Measurements from ENCODE around the gene SYNGR1.
"Not testable (repeated sequence)": the region's sequence is repeated elsewhere in the genome, so short reads cannot be mapped to it uniquely, and the experiment has no call there.

The SYNGR1 gene

DNA sequence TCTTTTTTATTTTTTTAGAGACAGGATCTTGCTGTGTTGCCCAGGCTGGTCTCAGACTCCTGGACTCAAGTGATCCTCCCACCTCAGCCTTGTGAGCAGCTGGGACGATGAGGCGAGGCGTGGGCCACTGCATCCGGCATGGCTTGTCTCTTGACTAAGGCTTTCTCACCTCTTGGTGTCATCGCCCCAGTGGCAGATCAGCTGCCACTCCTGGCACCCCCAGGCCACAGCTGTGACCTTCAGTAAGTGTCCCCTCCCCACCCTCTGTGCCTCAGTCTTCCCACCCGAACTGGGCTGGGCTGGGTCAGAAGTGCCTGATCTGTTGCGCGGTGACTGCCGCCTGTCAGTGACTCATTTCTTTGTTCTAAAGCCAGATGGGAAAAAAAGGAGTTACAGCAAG is 3.6 kb downstream of the SYNGR1 start:
- DNase-seq (ENCODE audit: low read depth, low spot score): no peak
- ChIA-PET CTCF (interaction anchor here (6.2 kb wide), 1 partner anchor 10 kb away, joined by 40 read pairs; no protein-coding TSS in a partner anchor), POLR2A (no interaction called here)
- TF ChIP-seq, protein P1, sequence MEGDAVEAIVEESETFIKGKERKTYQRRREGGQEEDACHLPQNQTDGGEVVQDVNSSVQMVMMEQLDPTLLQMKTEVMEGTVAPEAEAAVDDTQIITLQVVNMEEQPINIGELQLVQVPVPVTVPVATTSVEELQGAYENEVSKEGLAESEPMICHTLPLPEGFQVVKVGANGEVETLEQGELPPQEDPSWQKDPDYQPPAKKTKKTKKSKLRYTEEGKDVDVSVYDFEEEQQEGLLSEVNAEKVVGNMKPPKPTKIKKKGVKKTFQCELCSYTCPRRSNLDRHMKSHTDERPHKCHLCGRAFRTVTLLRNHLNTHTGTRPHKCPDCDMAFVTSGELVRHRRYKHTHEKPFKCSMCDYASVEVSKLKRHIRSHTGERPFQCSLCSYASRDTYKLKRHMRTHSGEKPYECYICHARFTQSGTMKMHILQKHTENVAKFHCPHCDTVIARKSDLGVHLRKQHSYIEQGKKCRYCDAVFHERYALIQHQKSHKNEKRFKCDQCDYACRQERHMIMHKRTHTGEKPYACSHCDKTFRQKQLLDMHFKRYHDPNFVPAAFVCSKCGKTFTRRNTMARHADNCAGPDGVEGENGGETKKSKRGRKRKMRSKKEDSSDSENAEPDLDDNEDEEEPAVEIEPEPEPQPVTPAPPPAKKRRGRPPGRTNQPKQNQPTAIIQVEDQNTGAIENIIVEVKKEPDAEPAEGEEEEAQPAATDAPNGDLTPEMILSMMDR (IDR thresholded peaks at IDR 0.05; ENCODE audit: insufficient read depth, low read length, missing control alignments): no peak
- no peak overlapping the region for H3K4me3 ChIP-seq (ENCODE audit: low read depth, low read length)

DNA sequence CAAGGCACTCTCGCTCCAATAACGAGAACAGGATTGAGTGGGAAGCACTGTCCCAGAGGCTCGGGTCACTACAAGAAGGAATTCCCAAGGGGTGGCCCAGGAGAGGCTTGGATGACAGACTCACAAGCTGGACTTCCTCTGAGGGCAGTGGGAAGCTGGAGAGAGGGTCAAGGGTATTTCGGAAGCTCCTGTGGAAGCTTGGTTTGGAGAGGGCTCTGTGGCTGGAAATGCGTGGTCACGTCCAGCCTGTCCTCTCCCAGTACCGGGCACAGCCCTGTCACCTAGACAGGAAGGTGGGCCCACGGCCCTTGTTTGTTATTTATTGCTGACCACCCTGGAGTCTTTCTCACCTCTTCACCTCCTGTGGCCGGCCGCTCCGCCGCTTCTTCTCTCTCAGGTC is 5.3 kb downstream of the SYNGR1 start:
- TF ChIP-seq, protein P1 (IDR thresholded peaks at IDR 0.05; ENCODE audit: insufficient read depth, low read length, missing control alignments): no peak
- ChIA-PET POLR2A (interaction anchor here (1.4 kb wide), 1 partner anchor 35 kb away, joined by 3 read pairs; the partner anchor contains the start of gene RPL3), CTCF (interaction anchor here (1.2 to 6.2 kb wide), 3 partner anchors 9 to 12 kb away, joined by 4 to 40 read pairs (median 9); no protein-coding TSS in a partner anchor)
- DNase-seq (ENCODE audit: low read depth, low spot score): no peak
- no peak overlapping the region for H3K4me3 ChIP-seq (ENCODE audit: low read depth, low read length)

DNA sequence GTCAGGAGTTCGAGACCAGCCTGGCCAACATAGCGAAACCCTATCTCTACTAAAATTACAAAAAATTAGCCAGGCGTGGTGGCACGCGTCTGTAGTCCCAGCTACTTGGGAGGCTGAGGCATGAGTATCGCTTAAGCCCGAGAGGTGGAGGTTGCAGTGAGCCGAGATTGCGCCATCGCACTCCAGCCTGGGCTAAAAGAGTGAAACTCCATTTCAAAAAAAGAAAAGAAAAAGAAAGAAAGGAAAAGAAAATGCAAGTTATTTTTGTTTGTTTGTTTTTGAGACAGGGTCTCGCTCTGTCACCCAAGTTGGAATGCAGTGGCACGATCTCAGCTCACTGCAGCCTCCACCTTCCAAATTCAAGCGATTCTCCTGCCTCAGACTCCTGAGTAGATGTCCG is 6.0 kb downstream of the SYNGR1 start:
- CTCF ChIA-PET: interaction anchor here (1.2 to 6.2 kb wide), 3 partner anchors 9 to 13 kb away, joined by 4 to 40 read pairs (median 9); no protein-coding TSS in a partner anchor
- POLR2A ChIA-PET; H3K4me3 ChIP-seq (ENCODE audit: low read depth, low read length); DNase-seq (ENCODE audit: low read depth, low spot score): not testable (repeated sequence)

DNA sequence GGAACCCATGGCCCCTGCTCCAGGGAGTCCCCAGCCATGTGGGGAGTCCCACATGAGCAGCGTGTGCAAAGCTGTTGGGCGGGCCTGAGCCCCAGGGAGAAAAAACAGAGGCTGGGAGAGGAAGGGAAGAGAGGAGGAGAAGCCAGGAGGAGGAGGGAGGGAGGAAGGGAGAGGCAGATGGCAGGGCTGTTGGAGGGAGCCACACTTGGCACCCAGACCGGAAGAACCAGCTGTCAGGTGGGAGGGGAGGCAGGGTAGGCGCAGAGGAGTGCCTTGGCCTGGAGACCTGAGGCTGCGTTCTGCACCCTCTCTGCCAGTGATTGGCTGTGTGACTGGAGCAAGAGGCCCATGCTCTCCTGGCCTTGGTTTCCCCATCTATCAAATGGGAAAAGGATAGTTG is 6.7 kb downstream of the SYNGR1 start:
- DNase-seq (ENCODE audit: low read depth, low spot score): no peak
- ChIA-PET POLR2A (interaction anchor here (0.6 kb wide), 1 partner anchor 23 kb away, joined by 3 read pairs; no protein-coding TSS in a partner anchor), CTCF (no interaction called here)
- TF ChIP-seq, protein P1 (IDR thresholded peaks at IDR 0.05; ENCODE audit: insufficient read depth, low read length, missing control alignments): no peak
- H3K4me3 ChIP-seq (ENCODE audit: low read depth, low read length): no peak overlapping the region

DNA sequence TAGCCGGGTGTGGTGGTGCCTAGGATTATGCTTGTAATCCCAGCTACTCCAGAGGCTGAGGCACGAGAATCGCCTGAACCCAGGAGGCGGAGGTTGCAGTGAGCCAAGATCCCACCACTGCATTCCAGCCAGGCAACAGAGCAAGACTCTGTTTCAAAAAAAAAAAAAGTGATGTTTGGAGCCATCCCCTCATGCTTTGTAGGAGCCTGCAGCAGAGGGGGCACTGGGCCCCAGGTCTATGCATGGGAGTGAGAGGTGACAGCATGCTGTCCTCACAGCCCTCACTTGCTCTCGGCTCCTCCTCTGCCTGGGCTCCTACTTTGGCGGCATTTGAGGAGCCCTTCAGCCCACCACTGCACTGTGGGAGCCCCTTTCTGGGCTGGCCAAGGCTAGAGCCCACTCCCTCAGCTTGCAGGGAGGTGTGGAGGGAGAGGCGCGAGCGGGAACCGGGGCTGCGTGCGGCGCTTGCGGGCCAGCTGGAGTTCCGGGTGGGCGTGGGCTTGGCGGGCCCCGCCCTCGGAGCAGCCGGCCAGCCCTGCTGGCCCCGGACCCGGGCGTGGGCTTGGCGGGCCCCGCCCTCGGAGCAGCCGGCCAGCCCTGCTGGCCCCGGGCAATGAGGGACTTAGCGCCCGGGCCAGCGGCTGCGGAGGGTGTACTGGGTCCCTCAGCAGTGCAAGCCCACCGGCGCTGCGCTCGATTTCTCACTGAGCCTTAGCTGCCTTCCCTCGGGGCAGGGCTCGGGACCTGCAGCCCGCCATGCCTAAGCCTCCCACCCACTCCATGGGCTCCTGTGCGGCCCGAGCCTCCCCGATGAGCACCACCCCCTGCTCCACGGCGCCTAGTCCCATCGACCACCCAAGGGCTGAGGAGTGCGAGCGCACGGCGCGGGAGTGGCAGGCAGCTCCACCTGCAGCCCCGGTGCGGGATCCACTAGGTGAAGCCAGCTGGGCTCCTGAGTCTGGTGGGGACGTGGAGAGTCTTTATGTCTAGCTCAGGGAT is 7.6 kb downstream of the SYNGR1 start:
- DNase-seq (ENCODE audit: low read depth, low spot score); POLR2A ChIA-PET; H3K4me3 ChIP-seq (ENCODE audit: low read depth, low read length): not testable (repeated sequence)
- CTCF ChIA-PET: interaction anchor here (0.7 kb wide), 1 partner anchor 8 kb away, joined by 3 read pairs; the partner anchor contains the start of gene SYNGR1

DNA sequence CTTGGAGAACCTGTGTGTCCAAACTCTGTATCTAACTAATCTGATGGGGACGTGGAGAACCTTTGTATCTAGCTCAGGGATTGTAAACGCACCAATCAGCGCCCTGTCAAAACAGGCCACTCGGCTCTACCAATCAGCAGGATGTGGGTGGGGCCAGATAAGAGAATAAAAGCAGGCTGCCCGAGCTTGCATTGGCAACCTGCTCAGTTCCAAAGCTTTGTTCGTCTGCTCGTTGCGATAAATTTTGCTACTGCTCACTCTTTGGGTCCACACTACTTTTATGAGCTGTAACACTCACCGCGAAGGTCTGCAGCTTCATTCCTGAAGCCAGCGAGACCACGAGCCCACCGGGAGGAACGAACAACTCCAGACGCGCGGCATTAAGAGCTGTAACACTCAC is 8.4 kb downstream of the SYNGR1 start:
- CTCF ChIA-PET: interaction anchor here (0.7 kb wide), 1 partner anchor 9 kb away, joined by 3 read pairs; the partner anchor contains the start of gene SYNGR1

DNA sequence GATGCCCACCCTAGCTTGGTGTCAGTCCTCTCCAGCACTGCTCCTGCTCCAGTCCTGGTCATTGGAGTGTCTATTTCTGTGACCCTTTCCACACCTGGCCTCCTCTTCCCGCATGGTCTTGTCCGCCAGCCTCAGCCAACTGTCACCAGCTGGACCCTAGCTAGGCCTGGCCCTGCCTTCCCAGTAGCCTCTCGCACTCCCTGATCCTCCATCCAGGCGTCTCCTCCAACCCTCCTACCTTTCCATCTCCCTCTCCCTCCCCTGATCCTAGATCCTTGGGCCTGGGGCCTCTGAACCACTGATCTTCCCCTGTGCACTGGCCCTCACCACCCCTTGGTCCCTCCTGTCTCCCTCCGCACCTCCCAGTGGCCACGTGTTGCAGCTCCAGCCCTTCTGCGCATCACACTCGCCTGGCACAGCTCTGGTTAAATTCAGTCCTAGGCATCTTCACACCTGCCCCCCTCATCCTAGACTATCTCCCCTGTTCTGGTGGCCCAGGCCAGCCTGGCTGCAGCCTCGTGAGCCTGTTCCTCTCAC is 9.9 kb downstream of the SYNGR1 start:
- no peak for DNase-seq (ENCODE audit: low read depth, low spot score)
- POLR2A ChIA-PET: no interaction called here
- CTCF ChIA-PET: interaction anchor here (1.0 to 1.2 kb wide), 2 partner anchors 11 to 40 kb away, joined by 3 read pairs; partner anchors contain the start of gene TAB1
- TF ChIP-seq, protein P1 (IDR thresholded peaks at IDR 0.05; ENCODE audit: insufficient read depth, low read length, missing control alignments): no peak
- no peak overlapping the region for H3K4me3 ChIP-seq (ENCODE audit: low read depth, low read length)

More for the DNA sequence above, 8.4 kb downstream of the SYNGR1 start:
- DNase-seq (ENCODE audit: low read depth, low spot score); H3K4me3 ChIP-seq (ENCODE audit: low read depth, low read length); POLR2A ChIA-PET: not testable (repeated sequence)
